ENCODE results near the gene TSEN54.

DNA sequence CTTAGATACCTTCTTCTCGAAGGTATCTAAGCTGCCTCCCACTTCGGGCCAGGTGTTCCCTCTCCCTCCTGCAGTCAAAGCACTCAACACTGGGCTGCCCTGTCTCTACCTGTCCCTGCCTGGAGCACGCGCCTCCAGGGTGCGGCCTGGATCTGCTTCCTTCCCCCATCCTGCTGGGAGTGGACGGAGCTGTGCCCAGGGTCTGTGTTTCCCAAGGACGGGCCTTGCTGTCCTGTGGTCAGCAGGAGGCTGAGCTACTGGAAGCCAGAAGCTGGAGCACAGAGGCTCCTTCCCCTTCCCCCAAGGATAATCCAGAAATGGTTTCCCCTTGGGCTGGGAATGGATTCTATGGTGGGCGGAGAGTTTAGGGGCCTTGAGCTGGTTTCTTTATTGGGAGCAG, 25.9 kb downstream of the TSEN54 start:
- TF ChIP-seq POLR2AphosphoS5 (IDR thresholded peaks at IDR 0.05; ENCODE audit: low read depth, low read length) (no peak), TCF12 (IDR thresholded peaks at IDR 0.05) (no peak), YY1 (IDR thresholded peaks at IDR 0.05; ENCODE audit: low read depth) (no peak), RCOR1 (IDR thresholded peaks at IDR 0.05; ENCODE audit: low read length) (no peak)
- TF ChIP-seq, protein P1, sequence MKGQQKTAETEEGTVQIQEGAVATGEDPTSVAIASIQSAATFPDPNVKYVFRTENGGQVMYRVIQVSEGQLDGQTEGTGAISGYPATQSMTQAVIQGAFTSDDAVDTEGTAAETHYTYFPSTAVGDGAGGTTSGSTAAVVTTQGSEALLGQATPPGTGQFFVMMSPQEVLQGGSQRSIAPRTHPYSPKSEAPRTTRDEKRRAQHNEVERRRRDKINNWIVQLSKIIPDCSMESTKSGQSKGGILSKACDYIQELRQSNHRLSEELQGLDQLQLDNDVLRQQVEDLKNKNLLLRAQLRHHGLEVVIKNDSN (IDR thresholded peaks at IDR 0.05; ENCODE audit: borderline replicate concordance, low read depth) = no peak
- TF ChIP-seq, protein P2, sequence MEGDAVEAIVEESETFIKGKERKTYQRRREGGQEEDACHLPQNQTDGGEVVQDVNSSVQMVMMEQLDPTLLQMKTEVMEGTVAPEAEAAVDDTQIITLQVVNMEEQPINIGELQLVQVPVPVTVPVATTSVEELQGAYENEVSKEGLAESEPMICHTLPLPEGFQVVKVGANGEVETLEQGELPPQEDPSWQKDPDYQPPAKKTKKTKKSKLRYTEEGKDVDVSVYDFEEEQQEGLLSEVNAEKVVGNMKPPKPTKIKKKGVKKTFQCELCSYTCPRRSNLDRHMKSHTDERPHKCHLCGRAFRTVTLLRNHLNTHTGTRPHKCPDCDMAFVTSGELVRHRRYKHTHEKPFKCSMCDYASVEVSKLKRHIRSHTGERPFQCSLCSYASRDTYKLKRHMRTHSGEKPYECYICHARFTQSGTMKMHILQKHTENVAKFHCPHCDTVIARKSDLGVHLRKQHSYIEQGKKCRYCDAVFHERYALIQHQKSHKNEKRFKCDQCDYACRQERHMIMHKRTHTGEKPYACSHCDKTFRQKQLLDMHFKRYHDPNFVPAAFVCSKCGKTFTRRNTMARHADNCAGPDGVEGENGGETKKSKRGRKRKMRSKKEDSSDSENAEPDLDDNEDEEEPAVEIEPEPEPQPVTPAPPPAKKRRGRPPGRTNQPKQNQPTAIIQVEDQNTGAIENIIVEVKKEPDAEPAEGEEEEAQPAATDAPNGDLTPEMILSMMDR (IDR thresholded peaks at IDR 0.05) = no peak
- TF ChIP-seq, protein P3, sequence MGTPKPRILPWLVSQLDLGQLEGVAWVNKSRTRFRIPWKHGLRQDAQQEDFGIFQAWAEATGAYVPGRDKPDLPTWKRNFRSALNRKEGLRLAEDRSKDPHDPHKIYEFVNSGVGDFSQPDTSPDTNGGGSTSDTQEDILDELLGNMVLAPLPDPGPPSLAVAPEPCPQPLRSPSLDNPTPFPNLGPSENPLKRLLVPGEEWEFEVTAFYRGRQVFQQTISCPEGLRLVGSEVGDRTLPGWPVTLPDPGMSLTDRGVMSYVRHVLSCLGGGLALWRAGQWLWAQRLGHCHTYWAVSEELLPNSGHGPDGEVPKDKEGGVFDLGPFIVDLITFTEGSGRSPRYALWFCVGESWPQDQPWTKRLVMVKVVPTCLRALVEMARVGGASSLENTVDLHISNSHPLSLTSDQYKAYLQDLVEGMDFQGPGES (IDR thresholded peaks at IDR 0.05; ENCODE audit: low read depth, low read length) = no peak
- TF ChIP-seq, protein P4, sequence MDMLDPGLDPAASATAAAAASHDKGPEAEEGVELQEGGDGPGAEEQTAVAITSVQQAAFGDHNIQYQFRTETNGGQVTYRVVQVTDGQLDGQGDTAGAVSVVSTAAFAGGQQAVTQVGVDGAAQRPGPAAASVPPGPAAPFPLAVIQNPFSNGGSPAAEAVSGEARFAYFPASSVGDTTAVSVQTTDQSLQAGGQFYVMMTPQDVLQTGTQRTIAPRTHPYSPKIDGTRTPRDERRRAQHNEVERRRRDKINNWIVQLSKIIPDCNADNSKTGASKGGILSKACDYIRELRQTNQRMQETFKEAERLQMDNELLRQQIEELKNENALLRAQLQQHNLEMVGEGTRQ (IDR thresholded peaks at IDR 0.05; ENCODE audit: borderline replicate concordance, low read depth, low read length) = no peak
